Middle frontal gyrus (tissue), 1 donor: ENCODE measurements around the gene ARHGAP12.
A peak's percentile ranks its signal among the peaks of the same experiment; 100 is the strongest.

ENCODE experiments used
- DNase-seq: peaks from one replicate; pipeline ENCODE4 v3.0.0-alpha.2; 2015; ENCODE audit warnings: low spot score; ENCODE audit errors: extremely low spot score

ARHGAP12 gene

GRCh38 chr10:31952066-31952465 is 23.4 kb upstream of the ARHGAP12 start:
- no peak for DNase-seq

- DNase-seq, result no peak
Observed at GRCh38 chr10:31949266-31949665, 20.6 kb upstream of the ARHGAP12 start.

DNA sequence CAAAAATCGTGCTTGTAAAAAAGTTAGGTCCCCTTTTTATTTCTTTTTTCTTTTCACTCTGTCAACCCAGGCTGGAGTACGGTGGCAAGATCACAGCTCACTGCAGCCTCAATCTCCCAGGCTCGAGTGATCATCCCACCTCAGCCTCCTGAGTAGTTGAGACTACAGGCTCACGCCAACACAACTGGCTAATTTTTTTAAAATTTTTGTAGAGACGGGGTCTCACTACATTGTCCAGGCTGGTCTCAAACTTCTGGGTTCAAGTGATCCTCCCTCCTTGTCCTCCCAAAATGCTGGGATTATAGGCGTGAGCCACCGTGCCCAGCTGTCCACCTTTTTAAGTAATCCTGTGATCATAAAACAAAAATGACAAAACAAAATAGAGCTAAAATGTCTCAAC is 19.4 kb upstream of the ARHGAP12 start:
- DNase-seq, result no peak

DNA sequence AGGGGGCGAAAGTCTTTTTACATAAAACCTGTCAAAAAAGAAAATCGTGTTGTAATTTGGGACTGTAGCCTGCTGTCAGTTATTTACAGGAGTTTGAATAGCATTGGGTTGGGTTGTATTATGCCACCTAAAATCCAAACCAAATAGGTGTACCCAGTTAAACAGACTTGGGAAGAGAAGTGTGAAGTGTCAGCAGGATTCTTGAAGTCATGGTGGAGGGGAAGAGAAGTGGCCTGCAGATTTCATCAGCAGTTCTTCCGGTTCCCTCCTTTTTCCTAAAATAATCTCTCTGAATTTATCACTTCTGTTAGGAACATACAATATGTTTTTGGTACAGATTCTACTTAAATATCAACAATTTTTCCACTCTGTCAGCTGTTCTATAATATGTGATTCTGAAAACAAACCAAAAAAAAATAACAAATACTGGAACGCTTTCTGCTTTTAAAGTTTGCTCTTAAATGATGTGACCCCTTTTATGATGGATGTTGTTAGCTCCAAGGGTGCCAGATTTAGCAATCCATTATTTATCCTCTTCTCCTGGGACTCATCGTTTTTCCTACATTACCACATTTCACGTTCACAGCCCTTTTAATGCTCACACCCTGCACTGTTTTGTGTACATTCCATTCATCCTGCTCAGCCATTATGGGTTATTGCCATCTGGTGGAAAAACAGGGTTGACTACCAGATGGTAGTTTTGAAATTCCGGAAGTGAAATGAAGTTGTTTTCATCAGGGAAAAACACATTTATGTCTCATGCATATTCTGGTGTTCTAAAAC is 18.7 kb upstream of the ARHGAP12 start:
- peak; percentile 43 for DNase-seq

GRCh38 chr10:31945392-31945791 is 16.8 kb upstream of the ARHGAP12 start:
- DNase-seq, result no peak

DNA sequence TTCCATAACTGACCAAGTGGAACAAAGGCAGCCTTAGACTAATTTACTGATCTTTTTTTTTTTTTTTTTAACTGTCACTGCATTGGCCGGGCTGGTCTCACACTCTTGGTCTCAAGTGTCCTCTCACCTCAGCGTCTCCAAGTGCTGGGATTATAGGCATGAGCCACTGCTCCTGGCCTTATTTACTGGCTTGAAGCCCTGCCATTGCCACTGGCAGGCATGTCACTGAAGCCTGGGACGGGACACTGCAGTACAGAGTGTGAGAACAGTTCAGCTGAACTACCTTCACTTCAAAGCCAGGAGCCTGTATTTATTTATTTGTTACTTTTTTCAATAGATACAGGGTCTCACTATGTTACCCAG is 15.4 kb upstream of the ARHGAP12 start:
- no peak for DNase-seq

GRCh38 chr10:31942892-31943291 is 14.3 kb upstream of the ARHGAP12 start:
- no peak for DNase-seq

DNA sequence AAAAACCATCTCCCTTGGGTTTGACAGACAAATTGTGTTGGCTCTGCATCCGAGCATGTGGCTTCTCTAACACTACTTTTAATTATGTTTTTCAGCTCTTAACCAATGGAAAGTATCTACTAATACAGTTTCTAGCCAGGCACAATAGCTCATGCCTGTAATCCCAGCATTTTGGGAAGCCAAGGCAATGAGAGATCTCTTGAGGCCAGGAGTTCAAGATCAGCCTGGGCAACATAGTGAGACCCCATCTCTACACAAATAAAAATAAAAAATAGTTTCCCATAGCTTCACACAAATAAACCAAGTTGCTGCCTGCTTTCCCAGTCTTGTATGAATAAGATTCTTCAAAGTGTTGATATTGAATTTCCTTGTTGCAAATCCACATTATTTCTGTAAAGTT is 13.8 kb upstream of the ARHGAP12 start:
- DNase-seq, result no peak

DNA sequence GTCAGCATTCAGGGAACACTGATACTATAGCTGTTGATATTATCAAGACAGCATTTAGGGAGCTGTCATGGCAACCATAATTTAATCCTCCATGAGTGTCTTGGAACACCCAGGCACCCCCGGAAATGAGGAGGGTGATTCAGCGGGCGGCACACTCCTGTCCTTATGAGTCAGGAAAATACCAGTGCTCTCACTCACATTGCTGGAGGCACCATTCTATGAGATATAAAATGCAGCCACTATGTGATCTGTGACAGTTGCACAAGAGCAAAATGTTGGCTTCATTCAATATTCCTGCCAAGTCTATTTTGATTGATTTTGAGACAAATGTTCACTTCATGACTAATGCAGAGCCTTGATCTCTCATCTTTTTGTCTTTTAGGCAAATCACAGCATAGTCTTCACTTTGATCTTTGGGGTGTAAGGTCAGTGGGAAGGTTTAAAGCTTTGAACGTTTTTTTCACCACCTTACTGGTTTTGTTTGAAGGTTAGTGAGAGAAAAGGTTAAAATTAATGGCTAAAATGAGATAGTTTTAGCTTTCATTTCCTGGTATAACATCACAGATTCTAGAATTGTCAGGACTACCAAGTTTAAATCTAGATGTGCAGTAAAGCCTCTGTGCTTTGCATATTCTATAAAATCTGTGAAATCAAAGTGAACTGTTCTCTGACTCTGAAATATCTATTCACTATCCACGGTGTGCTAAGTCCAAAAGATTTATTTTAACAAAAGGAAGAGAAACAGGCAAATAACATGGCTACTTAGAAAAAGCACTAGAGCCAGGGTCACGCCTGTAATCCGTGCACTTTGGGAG is 12.4 kb upstream of the ARHGAP12 start:
- no peak for DNase-seq

GRCh38 chr10:31939797-31940708 is 11.4 kb upstream of the ARHGAP12 start:
- no peak for DNase-seq

DNA sequence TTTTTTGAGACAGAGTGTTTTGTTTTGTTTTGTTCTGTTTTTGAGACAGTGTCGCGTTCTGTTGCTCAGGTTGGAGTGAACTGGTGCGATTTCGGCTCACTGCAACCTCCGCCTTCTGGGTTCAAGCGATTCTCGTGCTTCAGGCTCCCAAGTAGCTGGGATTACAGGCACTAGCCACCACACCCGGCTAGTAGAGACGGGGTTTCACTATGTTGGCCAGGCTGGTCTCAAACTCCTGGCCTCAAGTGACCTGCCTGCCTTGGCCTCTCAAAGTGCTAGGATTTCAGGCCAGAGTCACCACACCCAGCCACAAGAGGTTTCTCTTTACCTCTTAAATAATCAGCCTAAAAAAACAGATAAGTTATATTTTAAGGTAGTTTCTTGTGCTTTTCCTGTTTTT is 8.7 kb upstream of the ARHGAP12 start:
- DNase-seq, result no peak

- DNase-seq, result no peak
Observed at GRCh38 chr10:31936933-31937332, 8.3 kb upstream of the ARHGAP12 start.

GRCh38 chr10:31936086-31936485 is 7.5 kb upstream of the ARHGAP12 start:
- DNase-seq, result no peak

GRCh38 chr10:31935678-31936077 is 7.0 kb upstream of the ARHGAP12 start:
- DNase-seq, result no peak

- DNase-seq, result no peak
Observed at GRCh38 chr10:31932838-31933237, 4.2 kb upstream of the ARHGAP12 start.

- no peak for DNase-seq
Observed at GRCh38 chr10:31930856-31931255, 2.2 kb upstream of the ARHGAP12 start.

GRCh38 chr10:31930023-31930751 is 1.6 kb upstream of the ARHGAP12 start:
- DNase-seq, result peak; percentile 21

- DNase-seq, result no peak
Observed at GRCh38 chr10:31929261-31930022, 811 bp upstream of the ARHGAP12 start.

GRCh38 chr10:31927884-31928548 is 615 bp downstream of the ARHGAP12 start:
- peak; percentile 16 for DNase-seq

GRCh38 chr10:31927565-31927883 is 1.1 kb downstream of the ARHGAP12 start:
- DNase-seq, result no peak
